Colon (tissue), 2 donors: ENCODE data around the gene HAND2.

Source experiments
- FAIRE-seq: peaks from 2 replicates; lab custom pipeline; 2012; peaks lifted over from hg19 to GRCh38; lab: Jason Lieb, UNC
- donor health status: control.
- donor health status: control.

Gene HAND2

GRCh38 chr4:173529477-173530325 lies at the start of gene HAND2:
Gene HAND2, minus strand, starts transcription at chr4:173530229. Its CDS starts 940 bp downstream, at chr4:173529289.
- FAIRE-seq: no peak

- no peak for FAIRE-seq
Observed at GRCh38 chr4:173578956-173579355, 48.9 kb upstream of the HAND2 start.

DNA sequence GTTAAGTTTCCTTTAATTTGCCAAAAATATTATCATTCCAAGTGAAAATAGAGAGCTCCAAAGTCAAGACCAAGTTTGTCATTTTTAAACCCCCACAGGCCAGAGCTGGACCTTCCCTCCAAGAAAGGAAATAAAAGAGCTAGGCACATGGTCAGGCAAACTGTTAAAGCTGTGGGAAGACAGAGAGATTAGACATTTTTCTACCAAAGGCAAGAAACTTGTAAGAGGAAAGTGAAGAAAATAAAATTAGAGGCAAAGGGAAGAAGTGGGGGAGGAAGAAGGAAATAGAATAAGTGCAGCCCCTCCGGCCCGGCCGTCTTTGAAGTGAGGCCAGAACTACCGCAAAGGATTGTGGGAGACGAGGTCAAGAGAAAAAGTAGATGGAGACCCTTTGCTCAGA lies 47.9 kb upstream of the HAND2 start:
- FAIRE-seq: no peak

DNA sequence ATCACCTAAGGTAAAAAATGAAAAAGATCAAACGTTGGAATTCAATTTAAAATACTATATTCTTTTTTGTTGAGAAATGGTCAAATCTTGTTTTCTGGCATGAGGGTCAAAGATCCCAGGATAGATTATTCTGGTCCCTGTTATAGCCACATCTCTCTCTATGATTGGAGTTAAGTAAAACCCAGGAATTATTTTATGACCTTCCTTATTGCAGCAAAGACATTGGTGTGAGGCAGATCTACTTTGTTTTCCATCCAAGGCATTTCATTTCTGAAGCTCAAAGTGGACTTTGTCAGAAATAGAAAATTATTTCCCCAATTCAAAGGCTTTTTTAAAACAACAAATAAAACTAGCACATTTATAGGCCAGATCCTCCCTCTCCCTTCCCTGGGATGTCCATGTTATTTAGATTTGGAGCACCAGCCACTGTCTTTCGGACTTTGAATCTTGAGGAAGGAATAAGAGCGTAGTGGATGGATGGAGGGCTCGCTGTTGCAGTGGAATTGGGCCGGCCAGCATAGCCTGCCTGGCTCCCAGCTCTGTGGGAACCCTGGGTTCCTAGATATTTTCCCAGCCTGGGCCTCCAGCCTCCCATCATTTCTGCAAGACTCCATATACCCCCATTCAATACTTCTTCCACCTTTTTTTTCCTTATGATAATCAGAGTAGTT lies 45.6 kb upstream of the HAND2 start:
- no peak for FAIRE-seq

DNA sequence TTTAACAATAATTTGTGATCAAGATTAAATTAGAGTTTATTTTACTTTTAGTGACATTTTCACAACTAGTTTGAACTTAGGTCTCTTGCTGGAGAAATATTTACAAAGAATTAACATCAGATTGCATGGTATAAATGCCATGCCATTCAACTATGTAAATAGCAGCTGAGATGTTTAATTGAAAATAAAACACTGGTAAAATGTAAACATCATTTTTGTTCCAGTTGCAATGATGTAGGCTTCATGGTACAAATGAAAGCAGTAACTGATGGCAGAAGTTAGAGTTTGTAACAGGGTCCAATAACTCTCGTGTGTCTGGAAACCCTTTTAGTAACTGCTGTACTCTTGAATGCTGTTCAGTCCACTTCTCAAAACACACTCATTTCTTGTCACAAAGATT lies 43.7 kb upstream of the HAND2 start:
- no peak for FAIRE-seq

DNA sequence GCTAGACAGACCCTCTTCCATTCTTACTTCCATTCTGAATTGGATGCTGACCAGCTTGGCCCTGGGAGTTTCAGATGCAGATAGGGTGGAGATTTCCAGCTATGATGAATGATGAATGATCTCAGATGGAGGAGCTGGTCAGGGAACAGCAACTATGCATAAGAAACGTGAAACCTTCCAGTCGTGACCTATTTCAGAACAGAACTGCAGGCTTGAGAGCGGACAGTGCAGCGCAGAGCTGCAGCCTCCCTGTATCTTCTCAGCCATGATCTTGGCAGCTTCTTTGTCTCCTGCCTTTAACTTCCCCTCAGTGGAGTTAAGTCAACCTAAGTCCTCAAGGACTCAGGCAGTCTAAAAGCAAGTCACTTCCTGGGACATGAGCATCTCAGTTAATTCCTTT lies 43.3 kb upstream of the HAND2 start:
- no peak for FAIRE-seq

GRCh38 chr4:173572493-173573129 lies 42.6 kb upstream of the HAND2 start:
- FAIRE-seq: no peak

GRCh38 chr4:173571620-173572019 lies 41.6 kb upstream of the HAND2 start:
- no peak for FAIRE-seq

GRCh38 chr4:173565281-173565680 lies 35.3 kb upstream of the HAND2 start:
- no peak for FAIRE-seq

DNA sequence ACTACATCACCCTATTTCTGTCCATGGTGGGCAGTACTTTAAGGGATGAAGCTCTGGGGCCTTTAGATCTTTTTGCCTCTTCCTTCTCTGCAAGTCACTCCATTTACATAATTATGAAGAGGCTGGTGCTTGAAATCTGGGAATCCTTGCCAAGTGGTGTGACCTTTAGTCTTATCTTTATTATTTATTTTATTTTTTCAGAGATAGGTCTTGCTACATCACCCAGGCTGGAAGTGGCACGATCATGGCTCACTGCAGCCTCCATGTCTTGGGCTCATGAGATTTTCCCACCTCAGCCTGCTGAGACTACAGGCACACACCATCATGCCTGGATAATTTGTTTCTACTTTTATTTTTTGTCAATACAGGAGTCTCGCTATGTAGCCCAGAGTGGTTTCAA lies 34.4 kb upstream of the HAND2 start:
- no peak for FAIRE-seq

- no peak for FAIRE-seq
Observed at GRCh38 chr4:173560896-173561295, 30.9 kb upstream of the HAND2 start.

GRCh38 chr4:173556398-173557131 lies 26.5 kb upstream of the HAND2 start:
- no peak for FAIRE-seq

- FAIRE-seq: no peak
Observed at GRCh38 chr4:173547889-173548288, 17.9 kb upstream of the HAND2 start.

- no peak for FAIRE-seq
Observed at GRCh38 chr4:173546776-173547175, 16.7 kb upstream of the HAND2 start.

- FAIRE-seq: no peak
Observed at GRCh38 chr4:173545440-173545839, 15.4 kb upstream of the HAND2 start.

GRCh38 chr4:173543266-173543665 lies 13.2 kb upstream of the HAND2 start:
- no peak for FAIRE-seq

- no peak for FAIRE-seq
Observed at GRCh38 chr4:173539986-173540385, 10.0 kb upstream of the HAND2 start.

GRCh38 chr4:173538909-173539445 lies 8.9 kb upstream of the HAND2 start:
- FAIRE-seq: no peak

- FAIRE-seq: no peak
Observed at GRCh38 chr4:173538148-173538908, 8.3 kb upstream of the HAND2 start.

DNA sequence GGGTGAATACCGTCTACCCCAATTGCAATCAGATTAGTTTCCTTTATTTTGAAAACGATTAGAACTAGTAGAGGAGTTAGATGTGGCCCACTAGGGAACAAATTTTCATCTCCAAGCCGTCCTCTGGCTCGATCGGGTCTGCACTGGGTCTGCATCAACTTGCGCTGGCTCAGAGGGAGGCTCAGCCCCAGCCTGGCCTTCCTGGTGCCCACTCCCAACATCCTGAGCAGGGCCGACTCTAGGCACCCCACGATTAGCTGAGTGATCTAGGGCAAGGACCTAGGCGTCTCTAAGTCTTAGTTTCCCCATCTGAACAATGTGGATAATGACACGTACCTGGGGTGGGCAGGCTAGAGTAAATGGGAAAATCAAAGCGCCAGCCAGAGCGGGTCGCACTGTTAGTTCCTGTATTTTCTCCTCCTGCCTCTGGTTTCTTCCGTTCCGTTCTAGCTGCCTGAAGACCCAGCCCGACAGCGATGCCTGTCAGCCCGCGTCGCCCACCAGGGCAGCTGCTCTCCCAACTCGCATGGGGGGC lies 7.7 kb upstream of the HAND2 start:
- FAIRE-seq: no peak

GRCh38 chr4:173536808-173537429 lies 6.9 kb upstream of the HAND2 start:
- FAIRE-seq: no peak
